Measurements from ENCODE around the gene TK2. TPM values are rescaled to one million over a fixed set of nuclear protein-coding genes. Genes with fewer than 3 reads are reported as not detected.
"Not testable (repeated sequence)": the region's sequence is repeated elsewhere in the genome, so short reads cannot be mapped to it uniquely, and the experiment has no call there.

TK2 gene
- 7.3 and 8.4 TPM in 2 replicates for total RNA-seq

DNA sequence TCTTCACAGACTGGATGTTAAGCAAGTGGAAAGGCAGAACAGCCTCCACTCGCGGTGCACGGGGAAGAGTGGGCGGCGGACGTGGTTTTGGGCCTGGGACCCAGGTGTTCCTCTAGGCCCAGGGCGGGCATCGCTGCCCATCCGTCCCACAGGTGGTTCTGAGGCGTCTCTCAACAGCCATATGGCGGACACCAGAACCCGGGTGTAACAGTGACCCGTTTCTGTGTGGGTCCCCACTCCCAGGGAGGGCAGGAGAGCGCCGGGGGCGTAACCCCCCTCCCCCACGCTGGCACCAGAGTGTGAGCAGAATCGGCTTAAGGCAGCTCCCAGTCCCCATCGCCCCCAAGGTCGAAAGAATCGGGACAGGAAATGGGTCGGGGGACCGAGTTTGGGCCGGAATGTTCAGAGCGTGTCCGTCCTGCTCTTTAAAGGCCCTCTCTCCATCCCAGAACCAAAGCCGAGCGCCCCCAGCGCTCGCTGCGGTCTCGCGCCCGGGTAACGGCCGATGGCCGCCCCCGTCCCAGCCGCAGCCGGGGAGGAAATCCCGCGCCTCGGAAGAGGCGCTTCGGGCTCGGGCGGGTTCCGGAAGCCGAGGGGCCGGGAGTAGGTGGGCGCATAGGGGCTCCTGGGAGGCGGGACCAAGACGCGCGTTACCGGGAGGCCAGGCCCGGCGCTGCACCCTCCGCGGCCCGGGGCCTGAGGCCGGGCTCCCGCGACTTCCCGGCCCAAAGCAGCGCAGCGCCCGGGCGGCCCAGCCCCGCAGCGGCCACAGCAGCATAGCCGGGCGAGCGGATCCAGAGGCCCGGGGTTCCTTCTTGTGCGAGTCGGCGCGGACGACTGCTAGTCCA is at the start of gene TK2:
Gene TK2, minus strand, starts transcription at position 839 of the 848 bp plus-strand sequence. Its CDS starts 61 bp downstream, at position 778.
- Mint-ChIP-seq H3K4me3 (peak within 1 kb of the TSS; percentile 99), H3K4me1 (ENCODE audit: low read depth) (peaks cover 58% of the 10 kb centered on the region), H3K27me3 (ENCODE audit: insufficient read depth) (peaks cover 2% of the 10 kb centered on the region), H3K27ac (peak within 1 kb of the TSS; percentile 95), H3K9me3 (no peaks in the 10 kb centered on the region), H3K36me3 (ENCODE audit: low read depth) (peaks cover 20% of the 10 kb centered on the region)
- intact Hi-C loops (cut with micrococcal nuclease) = loop anchor here (1.0 to 5.0 kb wide), 3 partner anchors 27 to 323 kb away; no protein-coding TSS in a partner anchor
- peak; percentile 52 for DNase-seq (ENCODE audit: low spot score)

DNA sequence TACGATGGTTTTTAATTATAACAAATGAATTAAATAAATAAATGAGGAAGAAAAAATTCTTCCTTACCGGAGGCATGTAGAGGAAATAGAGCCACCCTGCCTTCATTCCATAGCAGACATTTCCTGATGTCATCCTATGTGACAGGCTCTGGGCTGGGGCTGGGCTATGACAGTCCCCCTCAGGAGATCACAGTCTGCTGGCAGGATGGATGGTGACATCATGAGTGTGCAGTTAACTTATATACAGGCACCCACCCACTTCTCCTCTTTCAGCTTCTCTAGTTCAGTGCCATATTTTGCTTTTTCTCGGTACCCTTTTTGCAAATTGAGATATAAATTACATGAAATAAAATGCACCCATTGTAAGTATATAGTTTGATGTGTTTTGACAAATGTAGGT is 48.2 kb upstream of the TK2 start:
- no peak for DNase-seq (ENCODE audit: low spot score)
- intact Hi-C loops (cut with micrococcal nuclease) = no loop called here
- Mint-ChIP-seq H3K27ac (peak overlapping the region; percentile 70), H3K9me3 (peaks cover 8% of the 10 kb centered on the region), H3K36me3 (ENCODE audit: low read depth) (peaks cover 8% of the 10 kb centered on the region), H3K4me3 (no peak overlapping the region), H3K27me3 (ENCODE audit: insufficient read depth) (no peaks in the 10 kb centered on the region), H3K4me1 (ENCODE audit: low read depth) (peaks cover 52% of the 10 kb centered on the region)

DNA sequence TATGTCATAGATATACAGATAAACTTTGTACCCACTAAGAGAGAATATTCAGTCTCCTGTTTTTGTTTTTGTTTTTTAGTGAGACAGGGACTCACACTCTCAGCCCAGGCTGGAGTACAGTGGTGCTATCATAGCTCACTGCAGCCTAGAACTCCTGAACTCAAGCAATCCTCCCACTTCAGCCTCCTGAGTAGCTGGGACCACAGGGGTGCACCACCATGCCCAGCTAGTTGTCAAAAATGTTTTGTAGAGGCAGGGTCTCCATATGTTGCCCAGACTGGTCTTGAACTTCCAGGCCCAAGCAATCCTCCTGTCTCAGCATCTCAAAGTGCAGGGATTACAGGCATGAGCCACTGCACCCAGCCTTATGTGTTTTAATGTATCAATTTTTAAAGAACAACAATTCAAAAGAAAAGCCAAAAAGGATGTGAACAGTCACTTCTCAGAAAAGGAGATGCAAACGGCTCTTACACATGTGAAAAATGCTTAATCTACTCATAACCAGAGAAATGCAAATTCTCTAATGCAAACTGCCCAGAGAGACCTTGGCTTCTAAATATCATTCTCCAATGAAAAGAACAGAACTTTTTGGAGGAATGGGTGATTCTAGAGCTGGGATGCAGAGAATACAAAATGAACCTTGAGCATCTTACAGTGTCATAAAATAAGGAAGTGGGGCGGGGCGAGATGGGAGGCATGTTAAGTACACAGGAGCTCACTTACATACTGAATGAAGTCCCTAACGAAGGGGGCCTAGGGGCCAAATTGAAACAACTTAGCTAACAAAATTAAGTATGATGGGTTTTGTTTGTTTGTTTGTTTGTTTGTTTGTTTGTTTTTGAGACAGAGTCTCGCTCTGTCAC is 47.3 kb upstream of the TK2 start:
- intact Hi-C loops (cut with micrococcal nuclease) = loop anchor here (2.0 kb wide), 1 partner anchor 32 kb away; no protein-coding TSS in a partner anchor
- Mint-ChIP-seq H3K27me3 (ENCODE audit: insufficient read depth) (no peaks in the 10 kb centered on the region), H3K27ac (peak overlapping the region; percentile 91), H3K36me3 (ENCODE audit: low read depth) (peaks cover 8% of the 10 kb centered on the region), H3K9me3 (peaks cover 8% of the 10 kb centered on the region), H3K4me1 (ENCODE audit: low read depth) (peaks cover 46% of the 10 kb centered on the region), H3K4me3 (peak overlapping the region; percentile 31)
- DNase-seq (ENCODE audit: low spot score) = no peak

- H3K9me3 Mint-ChIP-seq; H3K36me3 Mint-ChIP-seq (ENCODE audit: low read depth); H3K4me3 Mint-ChIP-seq; H3K27me3 Mint-ChIP-seq (ENCODE audit: insufficient read depth); DNase-seq (ENCODE audit: low spot score): not testable (repeated sequence)
- Mint-ChIP-seq H3K27ac (peak overlapping the region; percentile 29), H3K4me1 (ENCODE audit: low read depth) (peaks cover 46% of the 10 kb centered on the region)
- intact Hi-C loops (cut with micrococcal nuclease) = loop anchor here (2.0 kb wide), 1 partner anchor 32 kb away; no protein-coding TSS in a partner anchor
These were observed 46.6 kb upstream of the TK2 start for GRCh38 chr16:66596559-66596958.

- H3K27me3 Mint-ChIP-seq (ENCODE audit: insufficient read depth) = no peaks in the 10 kb centered on the region
These were observed 44.8 kb upstream of the TK2 start for GRCh38 chr16:66594739-66595138.

GRCh38 chr16:66592814-66593213 is 42.9 kb upstream of the TK2 start:
- Mint-ChIP-seq H3K36me3 (ENCODE audit: low read depth) (peaks cover 3% of the 10 kb centered on the region), H3K27ac (no peak overlapping the region), H3K9me3 (no peaks in the 10 kb centered on the region), H3K27me3 (ENCODE audit: insufficient read depth) (no peaks in the 10 kb centered on the region), H3K4me1 (ENCODE audit: low read depth) (peaks cover 52% of the 10 kb centered on the region), H3K4me3 (no peak overlapping the region)
- no peak for DNase-seq (ENCODE audit: low spot score)
- intact Hi-C loops (cut with micrococcal nuclease) = no loop called here

More at GRCh38 chr16:66594739-66595138, 44.8 kb upstream of the TK2 start:
- Mint-ChIP-seq H3K36me3 (ENCODE audit: low read depth) (peaks cover under 1% of the 10 kb centered on the region), H3K4me3 (no peak overlapping the region), H3K27ac (no peak overlapping the region), H3K4me1 (ENCODE audit: low read depth) (peaks cover 54% of the 10 kb centered on the region), H3K9me3 (no peaks in the 10 kb centered on the region)
- intact Hi-C loops (cut with micrococcal nuclease) = no loop called here
- DNase-seq (ENCODE audit: low spot score) = no peak

DNA sequence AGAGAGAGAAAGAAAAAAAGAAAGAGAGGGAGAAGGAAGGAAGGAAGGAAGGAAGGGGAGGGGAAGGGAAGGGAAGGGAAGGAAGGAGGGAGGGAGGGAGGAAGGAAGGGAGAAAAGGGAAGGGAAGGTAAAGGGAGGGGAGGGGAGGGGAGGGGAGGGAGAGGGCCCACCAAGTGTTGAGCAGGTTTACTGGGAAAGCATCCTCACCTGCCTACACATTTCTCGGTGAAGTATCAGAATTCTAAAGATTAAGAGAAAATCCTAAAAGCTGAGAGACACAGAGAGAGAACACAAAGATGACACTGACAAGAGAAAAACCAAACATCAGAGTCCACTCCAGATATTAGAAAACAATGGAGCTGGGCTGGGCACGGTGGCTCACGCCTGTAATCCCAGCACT is 42.3 kb upstream of the TK2 start:
- no peak overlapping the region for H3K27ac Mint-ChIP-seq
- intact Hi-C loops (cut with micrococcal nuclease) = no loop called here

GRCh38 chr16:66591018-66591417 is 41.1 kb upstream of the TK2 start:
- H3K27ac Mint-ChIP-seq = no peak overlapping the region
- H3K36me3 Mint-ChIP-seq (ENCODE audit: low read depth) = peaks cover 3% of the 10 kb centered on the region
- H3K9me3 Mint-ChIP-seq = no peaks in the 10 kb centered on the region
- no peak for DNase-seq (ENCODE audit: low spot score)
- H3K4me1 Mint-ChIP-seq (ENCODE audit: low read depth) = peaks cover 45% of the 10 kb centered on the region
- H3K27me3 Mint-ChIP-seq (ENCODE audit: insufficient read depth) = peaks cover 3% of the 10 kb centered on the region
- intact Hi-C loops (cut with micrococcal nuclease) = loop anchor here (2.0 kb wide), 1 partner anchor 74 kb away; no protein-coding TSS in a partner anchor
- no peak overlapping the region for H3K4me3 Mint-ChIP-seq

More for the DNA sequence above, 42.3 kb upstream of the TK2 start:
- Mint-ChIP-seq H3K4me3 (no peak overlapping the region), H3K36me3 (ENCODE audit: low read depth) (peaks cover 3% of the 10 kb centered on the region), H3K4me1 (ENCODE audit: low read depth) (peaks cover 53% of the 10 kb centered on the region), H3K9me3 (no peaks in the 10 kb centered on the region), H3K27me3 (ENCODE audit: insufficient read depth) (no peaks in the 10 kb centered on the region)
- no peak for DNase-seq (ENCODE audit: low spot score)

DNA sequence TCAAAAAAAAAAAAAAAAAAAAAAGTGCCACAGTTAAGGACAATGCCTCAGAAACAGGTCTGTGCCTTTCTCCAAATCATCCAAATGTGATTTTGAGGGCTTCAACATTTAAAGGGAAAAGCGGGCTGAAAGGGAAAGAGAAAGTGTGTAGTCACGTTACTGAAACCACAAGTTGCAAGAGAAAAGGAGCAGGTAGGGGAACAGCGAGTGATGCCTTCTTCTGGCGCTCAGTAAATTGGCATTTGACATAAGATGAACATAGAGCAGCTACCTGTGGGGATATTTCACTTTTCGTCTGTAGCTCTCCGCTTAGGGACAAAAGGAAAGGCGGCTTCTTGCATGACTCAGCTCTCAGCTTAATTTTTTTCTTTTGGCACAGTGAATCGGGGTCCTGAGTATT is 40.4 kb upstream of the TK2 start:
- peak; percentile 43 for DNase-seq (ENCODE audit: low spot score)
- Mint-ChIP-seq H3K4me1 (ENCODE audit: low read depth) (peaks cover 52% of the 10 kb centered on the region), H3K4me3 (peak overlapping the region; percentile 53), H3K9me3 (no peaks in the 10 kb centered on the region), H3K36me3 (ENCODE audit: low read depth) (peaks cover 9% of the 10 kb centered on the region), H3K27ac (no peak overlapping the region), H3K27me3 (ENCODE audit: insufficient read depth) (peaks cover 3% of the 10 kb centered on the region)
- intact Hi-C loops (cut with micrococcal nuclease) = loop anchor here (1.0 to 2.0 kb wide), 3 partner anchors 13 to 74 kb away; no protein-coding TSS in a partner anchor

DNA sequence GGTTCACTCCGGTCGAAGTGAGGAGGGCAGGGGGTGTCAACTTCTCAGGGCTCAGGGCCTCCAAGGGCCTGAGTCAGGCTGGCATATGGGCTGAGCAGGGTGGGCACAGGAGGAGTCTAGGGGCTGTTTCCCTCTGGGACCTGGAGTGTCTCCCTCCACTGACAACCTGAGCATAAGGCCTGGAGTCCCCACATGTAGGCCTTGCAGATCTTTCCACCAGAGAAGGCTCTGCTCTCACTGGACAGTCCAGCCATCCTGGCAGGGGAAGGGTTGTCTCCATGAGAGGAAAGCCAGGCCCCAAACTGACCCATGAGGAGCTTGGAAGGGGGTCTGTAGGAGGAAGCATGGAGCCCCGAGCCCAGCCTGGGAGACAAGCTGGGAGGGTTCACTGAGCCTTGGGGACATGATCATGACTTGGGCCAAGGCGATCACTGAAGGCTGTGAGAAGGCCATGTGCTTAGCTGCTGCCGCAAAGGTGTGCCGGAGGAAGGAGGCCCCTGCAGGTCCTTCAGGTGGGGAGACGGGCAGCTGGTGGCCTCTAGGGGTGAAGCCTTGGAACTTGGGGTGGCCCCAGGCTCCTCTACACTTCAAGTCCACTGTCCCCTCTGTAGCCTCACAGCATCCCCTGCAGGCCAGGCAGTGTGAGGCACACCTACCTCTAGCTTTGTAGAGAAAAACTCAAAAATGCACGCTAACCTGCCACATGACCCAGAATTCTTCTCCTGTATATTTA is 39.2 kb upstream of the TK2 start:
- DNase-seq (ENCODE audit: low spot score) = peak; percentile 54
- H3K36me3 Mint-ChIP-seq (ENCODE audit: low read depth) = peaks cover 9% of the 10 kb centered on the region
- peak overlapping the region; percentile 73 for H3K4me3 Mint-ChIP-seq
- no peaks in the 10 kb centered on the region for H3K9me3 Mint-ChIP-seq
- peaks cover 3% of the 10 kb centered on the region for H3K27me3 Mint-ChIP-seq (ENCODE audit: insufficient read depth)
- intact Hi-C loops (cut with micrococcal nuclease) = loop anchor here (1.0 to 2.0 kb wide), 3 partner anchors 38 to 183 kb away; partner anchors contain the start of gene TK2
- H3K4me1 Mint-ChIP-seq (ENCODE audit: low read depth) = peaks cover 42% of the 10 kb centered on the region
- H3K27ac Mint-ChIP-seq = peak overlapping the region; percentile 49

- H3K27ac Mint-ChIP-seq = no peak overlapping the region
- no peaks in the 10 kb centered on the region for H3K9me3 Mint-ChIP-seq
- H3K27me3 Mint-ChIP-seq (ENCODE audit: insufficient read depth) = peaks cover 3% of the 10 kb centered on the region
- H3K4me1 Mint-ChIP-seq (ENCODE audit: low read depth) = peaks cover 41% of the 10 kb centered on the region
- DNase-seq (ENCODE audit: low spot score) = no peak
- H3K36me3 Mint-ChIP-seq (ENCODE audit: low read depth) = peaks cover 9% of the 10 kb centered on the region
- H3K4me3 Mint-ChIP-seq = peak overlapping the region; percentile 12
- intact Hi-C loops (cut with micrococcal nuclease) = loop anchor here (2.0 kb wide), 1 partner anchor 37 kb away; the partner anchor contains the start of gene TK2
These were observed 38.1 kb upstream of the TK2 start for GRCh38 chr16:66587881-66588600.

All from activated T-helper 1 cell treated with anti-CD3 and anti-CD28 coated beads, Interleukin-12 subunit alpha, Interleukin-12 subunit beta, Interleukin-2, Interleukin-4 antibody, amounts not matched to agents 30 ng/mL and 10 ng/mL and 1 ng/mL, durations not matched to agents 14 hours and 24 hours and 36 hours (primary cell).